Ishikawa (cell line): Measurements from ENCODE around the gene GMDS.
A peak's percentile ranks its signal among the peaks of the same experiment; 100 is the strongest.

ENCODE experiments used
- EP300 ChIP-seq: IDR thresholded peaks from 2 replicates; pipeline ENCODE4 v1.6.1; 2012; ENCODE audit warnings: borderline replicate concordance
- FOXM1 ChIP-seq: IDR thresholded peaks from 2 replicates; pipeline ENCODE4 v1.6.1; 2012; ENCODE audit warnings: low read depth, borderline replicate concordance
- TEAD4 ChIP-seq: IDR thresholded peaks from 2 replicates; pipeline ENCODE4 v1.6.1; 2012
- YY1 ChIP-seq: IDR thresholded peaks from 2 replicates; pipeline ENCODE4 v1.6.1; 2012; ENCODE audit warnings: low read depth

GRCh38 chr6:2245103-2245876, at the start of gene GMDS:
- TF ChIP-seq TEAD4 (no peak), EP300 (no peak), FOXM1 (no peak), YY1 (peak; percentile 55; the same call in 1 of the 2 replicates)
